Measurements from ENCODE around the gene TAF10. TPM values are rescaled to one million over a fixed set of nuclear protein-coding genes. Genes with fewer than 3 reads are reported as not detected.

The TAF10 gene
- total and polyA plus RNA-seq, 12 donors = 69.7 to 389 (median 181) TPM

DNA sequence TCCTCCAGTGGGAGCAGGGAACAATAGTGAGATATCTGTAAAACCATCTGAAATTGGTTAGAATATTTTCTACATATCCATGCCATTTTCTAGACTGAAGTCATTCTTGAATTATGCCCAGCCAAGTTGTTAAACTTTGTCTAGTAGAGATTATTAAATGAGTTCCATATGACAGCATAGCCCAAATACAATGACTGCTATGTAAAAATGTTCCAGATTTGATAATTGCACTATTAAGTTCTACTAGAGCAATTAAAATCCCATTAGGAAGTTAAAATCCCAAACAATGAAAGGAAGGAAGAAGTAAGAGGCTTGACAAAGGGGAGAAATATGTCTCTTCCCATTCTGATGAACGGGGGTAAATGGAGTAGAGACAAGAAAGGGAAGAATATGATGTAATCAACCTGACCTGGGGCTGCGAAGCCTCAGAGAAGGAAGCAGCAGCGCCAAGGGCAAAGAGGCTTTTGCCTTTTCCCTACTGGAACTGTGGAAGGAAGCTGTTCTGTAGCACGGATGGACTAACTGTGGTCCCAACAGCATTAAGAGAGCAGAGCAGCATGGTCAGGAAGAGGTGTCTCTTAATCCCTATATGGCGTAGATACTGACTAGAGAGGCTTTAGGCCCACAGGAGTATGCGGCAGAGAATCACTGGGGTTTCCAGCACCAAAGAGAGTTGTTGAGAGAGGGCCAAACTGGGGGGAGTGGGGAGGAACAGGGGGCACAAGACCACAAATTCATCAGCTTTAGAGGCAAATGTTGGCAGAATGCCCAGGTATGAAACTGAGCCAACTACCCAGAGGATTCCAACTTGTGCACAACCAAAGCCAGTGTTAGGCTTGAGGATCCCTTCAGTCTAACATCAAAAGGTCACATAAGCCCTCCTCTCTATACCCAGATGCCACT is 35.3 kb downstream of the TAF10 start:
- intact Hi-C loops (cut with DNase I) = no loop called here
- WGBS, 4 donors = 43 to 67% (median 51%) methylated on average over 5 to 6 of the region's 6 CpGs
- DNase-seq = peak in 5 of 7 donors; percentile 29 to 73 (median 45)
- no peak for TF ChIP-seq POLR2A (IDR thresholded peaks at IDR 0.05)
- TF ChIP-seq, protein P1, sequence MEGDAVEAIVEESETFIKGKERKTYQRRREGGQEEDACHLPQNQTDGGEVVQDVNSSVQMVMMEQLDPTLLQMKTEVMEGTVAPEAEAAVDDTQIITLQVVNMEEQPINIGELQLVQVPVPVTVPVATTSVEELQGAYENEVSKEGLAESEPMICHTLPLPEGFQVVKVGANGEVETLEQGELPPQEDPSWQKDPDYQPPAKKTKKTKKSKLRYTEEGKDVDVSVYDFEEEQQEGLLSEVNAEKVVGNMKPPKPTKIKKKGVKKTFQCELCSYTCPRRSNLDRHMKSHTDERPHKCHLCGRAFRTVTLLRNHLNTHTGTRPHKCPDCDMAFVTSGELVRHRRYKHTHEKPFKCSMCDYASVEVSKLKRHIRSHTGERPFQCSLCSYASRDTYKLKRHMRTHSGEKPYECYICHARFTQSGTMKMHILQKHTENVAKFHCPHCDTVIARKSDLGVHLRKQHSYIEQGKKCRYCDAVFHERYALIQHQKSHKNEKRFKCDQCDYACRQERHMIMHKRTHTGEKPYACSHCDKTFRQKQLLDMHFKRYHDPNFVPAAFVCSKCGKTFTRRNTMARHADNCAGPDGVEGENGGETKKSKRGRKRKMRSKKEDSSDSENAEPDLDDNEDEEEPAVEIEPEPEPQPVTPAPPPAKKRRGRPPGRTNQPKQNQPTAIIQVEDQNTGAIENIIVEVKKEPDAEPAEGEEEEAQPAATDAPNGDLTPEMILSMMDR (IDR thresholded peaks at IDR 0.05) = no peak
- no peaks in the 10 kb centered on the region for H3K36me3 ChIP-seq (replicated peaks in 1 of 2)
- no peaks in the 10 kb centered on the region for H3K9me3 ChIP-seq (replicated peaks in 1 of 3)
- H3K4me1 ChIP-seq (replicated peaks in 1 of 2) = peaks cover 11 to 16% of the 10 kb centered on the region in 2 donors
- peak overlapping the region in 2 of 5 donors; percentile 31 to 60 for H3K27ac ChIP-seq
- H3K27me3 ChIP-seq = no peaks in the 10 kb centered on the region
- no peak overlapping the region for H3K4me3 ChIP-seq

DNA sequence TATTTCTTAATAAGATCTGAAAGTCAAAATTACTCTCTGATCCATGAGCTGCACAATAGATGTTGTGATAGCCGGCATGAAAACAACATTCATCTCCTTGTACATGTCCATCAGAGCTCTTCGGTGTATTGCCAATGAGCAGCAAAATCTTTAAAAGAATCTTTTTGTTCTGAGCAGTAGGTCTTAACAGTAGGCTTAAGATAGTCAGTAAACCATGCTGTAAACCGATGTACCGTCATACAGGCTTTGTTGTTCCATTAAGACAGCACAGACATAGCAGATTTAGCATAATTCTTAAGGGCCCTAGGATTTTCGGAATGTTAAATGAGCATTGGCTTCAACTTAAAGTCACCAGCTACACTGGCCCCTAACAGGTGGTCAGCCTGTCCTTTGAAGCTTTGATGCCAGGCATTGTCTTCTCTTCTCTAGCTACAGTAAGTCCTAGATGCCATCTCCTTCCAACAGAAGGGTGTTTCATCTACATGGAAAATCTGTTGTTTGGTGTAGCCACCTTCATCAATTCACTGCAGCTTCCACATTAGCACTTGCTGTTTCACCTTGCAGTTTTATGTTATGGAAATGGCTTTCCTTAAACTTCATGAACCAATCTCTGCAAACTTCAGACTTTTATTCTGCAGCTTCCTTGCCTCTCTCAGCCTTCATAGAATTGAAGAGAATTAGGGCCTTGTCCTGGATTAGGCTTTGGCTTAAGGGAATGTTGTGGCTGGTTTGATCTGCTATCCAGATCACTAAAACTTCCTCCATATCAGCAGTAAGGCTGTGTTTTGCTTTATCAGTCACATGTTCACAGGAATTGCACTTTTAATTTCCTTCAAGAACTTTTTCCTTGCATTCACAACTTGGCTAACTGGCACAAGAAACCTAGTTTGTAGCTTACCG is 37.0 kb downstream of the TAF10 start:
- DNase-seq = no peak
- TF ChIP-seq, protein P1 (IDR thresholded peaks at IDR 0.05) = no peak
- TF ChIP-seq POLR2A (IDR thresholded peaks at IDR 0.05) = no peak
- Histone ChIP-seq H3K4me3 (no peak overlapping the region), H3K4me1 (replicated peaks in 1 of 2) (peaks cover 11 to 16% of the 10 kb centered on the region in 2 donors), H3K9me3 (replicated peaks in 1 of 3) (no peaks in the 10 kb centered on the region), H3K36me3 (replicated peaks in 1 of 2) (no peaks in the 10 kb centered on the region), H3K27me3 (no peaks in the 10 kb centered on the region), H3K27ac (no peak overlapping the region)
- 85 to 89% (median 87%) methylated on average over 6 of the region's 6 CpGs for WGBS, 4 donors
- intact Hi-C loops (cut with DNase I) = no loop called here

DNA sequence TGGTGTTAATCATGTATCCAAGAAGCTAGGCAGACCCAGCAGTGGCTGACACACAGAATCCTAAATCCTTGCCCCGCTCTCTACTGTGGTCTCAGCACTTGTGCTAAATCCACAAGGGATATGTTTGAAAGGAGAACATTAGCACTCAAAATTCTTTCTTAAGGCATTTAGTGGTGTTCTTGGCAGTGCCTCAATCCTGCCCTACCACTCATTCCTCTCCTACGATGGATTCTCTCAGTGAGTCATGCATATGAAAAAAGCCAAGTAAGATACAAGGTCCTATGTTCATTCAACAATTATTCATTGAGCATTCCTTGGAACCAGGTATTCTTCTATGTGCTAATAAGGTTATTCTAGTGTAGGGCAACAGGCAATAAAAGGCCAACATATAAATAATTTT is 39.8 kb downstream of the TAF10 start:
- intact Hi-C loops (cut with DNase I) = no loop called here
- H3K4me3 ChIP-seq = no peak overlapping the region
- H3K36me3 ChIP-seq (replicated peaks in 1 of 2) = no peaks in the 10 kb centered on the region
- no peaks in the 10 kb centered on the region for H3K9me3 ChIP-seq (replicated peaks in 1 of 3)
- no peak overlapping the region for H3K27ac ChIP-seq
- H3K27me3 ChIP-seq = no peaks in the 10 kb centered on the region
- peaks cover 14 to 20% of the 10 kb centered on the region in 2 donors for H3K4me1 ChIP-seq (replicated peaks in 1 of 2)
- DNase-seq = no peak
- 61 to 72% (median 67%) methylated on average over 2 of the region's 2 CpGs for WGBS, 4 donors
- no peak for TF ChIP-seq POLR2A (IDR thresholded peaks at IDR 0.05)
- TF ChIP-seq, protein P1 (IDR thresholded peaks at IDR 0.05) = no peak

DNA sequence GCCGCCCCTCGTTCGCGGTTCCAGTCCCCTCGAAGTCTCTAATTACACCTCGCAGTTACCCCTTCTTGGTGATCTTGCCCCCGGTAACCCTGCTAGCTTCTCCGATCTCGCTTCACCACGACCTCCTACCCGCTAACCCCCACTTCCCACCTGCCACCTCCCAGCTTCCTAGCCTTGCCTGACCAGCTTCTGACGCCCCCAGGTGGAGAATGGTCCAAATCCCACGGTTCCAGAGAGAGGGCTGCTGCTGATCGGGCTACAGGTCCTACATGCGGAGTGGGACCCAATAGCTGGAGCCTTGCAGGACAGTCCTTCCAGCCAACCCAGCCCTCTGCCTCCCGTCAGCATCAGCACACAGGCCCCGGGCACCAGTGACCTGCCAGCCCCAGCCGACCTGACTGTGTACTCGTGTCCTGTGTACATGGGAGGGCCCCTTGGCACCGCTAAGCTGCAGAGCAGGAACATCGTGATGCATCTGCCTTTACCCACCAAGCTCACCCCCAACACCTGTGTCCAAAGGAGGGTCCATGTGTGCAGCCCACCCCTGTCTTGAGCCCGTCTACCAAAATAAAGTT is 40.5 kb downstream of the TAF10 start:
- H3K27ac ChIP-seq = no peak overlapping the region
- H3K4me1 ChIP-seq (replicated peaks in 1 of 2) = peaks cover 10 to 13% of the 10 kb centered on the region in 2 donors
- no peak for TF ChIP-seq POLR2A (IDR thresholded peaks at IDR 0.05)
- TF ChIP-seq, protein P1 (IDR thresholded peaks at IDR 0.05) = no peak
- intact Hi-C loops (cut with DNase I) = no loop called here
- no peak overlapping the region for H3K4me3 ChIP-seq
- no peaks in the 10 kb centered on the region for H3K9me3 ChIP-seq (replicated peaks in 1 of 3)
- DNase-seq = no peak
- peaks cover 0 to 3% of the 10 kb centered on the region in 2 donors for H3K36me3 ChIP-seq (replicated peaks in 1 of 2)
- H3K27me3 ChIP-seq = no peaks in the 10 kb centered on the region
- 66 to 77% (median 74%) methylated on average over 16 to 22 of the region's 22 CpGs for WGBS, 4 donors
